WTC11 (cell line): ENCODE results near the gene ZFP90.

ENCODE experiments used
- CREB1 ChIP-seq: sonication (generic); formaldehyde crosslinking; IDR thresholded peaks from 2 replicates; pipeline ENCODE4 v1.8.0; 2023; ENCODE audit warnings: mild to moderate bottlenecking, missing genetic modification reagents
- HMGA2 ChIP-seq: fragments of 250-450 bp; sonication (Bioruptor Pico); IDR thresholded peaks from 2 replicates; pipeline ENCODE4 v1.4.0; 2021; ENCODE audit warnings: mild to moderate bottlenecking, moderate library complexity
- NR2C2 ChIP-seq: sonication (generic); formaldehyde crosslinking; IDR thresholded peaks from 2 replicates; pipeline ENCODE4 v1.8.0; 2022; ENCODE audit warnings: mild to moderate bottlenecking, missing genetic modification reagents
- NR3C1 ChIP-seq: sonication (generic); formaldehyde crosslinking; conservative IDR thresholded peaks from 2 replicates; pipeline ENCODE4 v1.8.1; 2023; ENCODE audit warnings: low read depth, mild to moderate bottlenecking, missing genetic modification reagents
- ZNF121 ChIP-seq: sonication (generic); formaldehyde crosslinking; IDR thresholded peaks from 2 replicates; pipeline ENCODE4 v1.8.0; 2023; ENCODE audit warnings: missing genetic modification reagents
- ZNF263 ChIP-seq: sonication (generic); formaldehyde crosslinking; IDR thresholded peaks from 2 replicates; pipeline ENCODE4 v1.8.1; 2022; ENCODE audit warnings: low read depth, mild to moderate bottlenecking, moderate library complexity, missing genetic modification reagents
- ZNF317 ChIP-seq: sonication (generic); formaldehyde crosslinking; IDR thresholded peaks from 2 replicates; pipeline ENCODE4 v1.8.1; 2023; ENCODE audit warnings: low read depth, mild to moderate bottlenecking, moderate library complexity, missing genetic modification reagents, borderline replicate concordance
- TF ChIP-seq, protein P1 (sequence below): fragments of 200-600 bp; IDR thresholded peaks from 2 replicates; pipeline ENCODE4 v1.8.0; 2022; ENCODE audit warnings: antibody characterized with exemption
- TF ChIP-seq, protein P2 (sequence below): sonication (generic); formaldehyde crosslinking; IDR thresholded peaks from 2 replicates; pipeline ENCODE4 v1.8.0; 2023; ENCODE audit warnings: mild to moderate bottlenecking, missing genetic modification reagents
- TF ChIP-seq, protein P3 (sequence below): sonication (generic); formaldehyde crosslinking; IDR thresholded peaks from 2 replicates; pipeline ENCODE4 v1.8.0; 2022; ENCODE audit warnings: mild to moderate bottlenecking, missing genetic modification reagents
- TF ChIP-seq, protein P4 (sequence below): sonication (generic); formaldehyde crosslinking; IDR thresholded peaks from 2 replicates; pipeline ENCODE4 v1.8.1; 2023; ENCODE audit warnings: mild to moderate bottlenecking, missing genetic modification reagents, borderline replicate concordance
- TF ChIP-seq, protein P5 (sequence below): sonication (generic); formaldehyde crosslinking; IDR thresholded peaks from 2 replicates; pipeline ENCODE4 v1.8.1; 2023; ENCODE audit warnings: mild to moderate bottlenecking, missing genetic modification reagents, moderate library complexity

DNA sequence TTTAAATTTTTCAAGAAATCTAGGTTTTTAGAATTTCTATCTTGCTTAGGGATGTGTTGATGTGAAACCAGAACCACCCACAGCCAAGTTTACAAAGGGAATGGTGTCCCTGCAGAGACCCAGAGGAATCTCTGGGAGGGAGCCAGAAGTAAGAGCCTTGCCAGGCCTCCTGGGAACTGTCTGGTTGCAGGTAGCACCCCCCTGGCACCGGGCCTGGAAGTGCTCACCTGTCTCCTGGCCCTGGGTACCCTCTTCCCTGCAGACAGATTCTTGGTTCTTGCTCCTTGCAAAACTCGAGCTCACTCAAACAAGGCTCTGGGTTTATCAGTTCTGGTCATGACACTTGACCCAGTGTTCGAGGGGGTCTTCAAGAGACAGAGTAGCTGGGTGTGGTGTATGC lies 24.6 kb upstream of the ZFP90 start:
- TF ChIP-seq, protein P1, sequence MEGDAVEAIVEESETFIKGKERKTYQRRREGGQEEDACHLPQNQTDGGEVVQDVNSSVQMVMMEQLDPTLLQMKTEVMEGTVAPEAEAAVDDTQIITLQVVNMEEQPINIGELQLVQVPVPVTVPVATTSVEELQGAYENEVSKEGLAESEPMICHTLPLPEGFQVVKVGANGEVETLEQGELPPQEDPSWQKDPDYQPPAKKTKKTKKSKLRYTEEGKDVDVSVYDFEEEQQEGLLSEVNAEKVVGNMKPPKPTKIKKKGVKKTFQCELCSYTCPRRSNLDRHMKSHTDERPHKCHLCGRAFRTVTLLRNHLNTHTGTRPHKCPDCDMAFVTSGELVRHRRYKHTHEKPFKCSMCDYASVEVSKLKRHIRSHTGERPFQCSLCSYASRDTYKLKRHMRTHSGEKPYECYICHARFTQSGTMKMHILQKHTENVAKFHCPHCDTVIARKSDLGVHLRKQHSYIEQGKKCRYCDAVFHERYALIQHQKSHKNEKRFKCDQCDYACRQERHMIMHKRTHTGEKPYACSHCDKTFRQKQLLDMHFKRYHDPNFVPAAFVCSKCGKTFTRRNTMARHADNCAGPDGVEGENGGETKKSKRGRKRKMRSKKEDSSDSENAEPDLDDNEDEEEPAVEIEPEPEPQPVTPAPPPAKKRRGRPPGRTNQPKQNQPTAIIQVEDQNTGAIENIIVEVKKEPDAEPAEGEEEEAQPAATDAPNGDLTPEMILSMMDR: no peak
- TF ChIP-seq NR3C1 (no peak), ZNF263 (CRISPR knock-in tag) (no peak), ZNF121 (CRISPR knock-in tag) (no peak), HMGA2 (CRISPR knock-in tag) (no peak), ZNF317 (CRISPR knock-in tag) (no peak), CREB1 (CRISPR knock-in tag) (no peak), NR2C2 (no peak)
- TF ChIP-seq, protein P2, sequence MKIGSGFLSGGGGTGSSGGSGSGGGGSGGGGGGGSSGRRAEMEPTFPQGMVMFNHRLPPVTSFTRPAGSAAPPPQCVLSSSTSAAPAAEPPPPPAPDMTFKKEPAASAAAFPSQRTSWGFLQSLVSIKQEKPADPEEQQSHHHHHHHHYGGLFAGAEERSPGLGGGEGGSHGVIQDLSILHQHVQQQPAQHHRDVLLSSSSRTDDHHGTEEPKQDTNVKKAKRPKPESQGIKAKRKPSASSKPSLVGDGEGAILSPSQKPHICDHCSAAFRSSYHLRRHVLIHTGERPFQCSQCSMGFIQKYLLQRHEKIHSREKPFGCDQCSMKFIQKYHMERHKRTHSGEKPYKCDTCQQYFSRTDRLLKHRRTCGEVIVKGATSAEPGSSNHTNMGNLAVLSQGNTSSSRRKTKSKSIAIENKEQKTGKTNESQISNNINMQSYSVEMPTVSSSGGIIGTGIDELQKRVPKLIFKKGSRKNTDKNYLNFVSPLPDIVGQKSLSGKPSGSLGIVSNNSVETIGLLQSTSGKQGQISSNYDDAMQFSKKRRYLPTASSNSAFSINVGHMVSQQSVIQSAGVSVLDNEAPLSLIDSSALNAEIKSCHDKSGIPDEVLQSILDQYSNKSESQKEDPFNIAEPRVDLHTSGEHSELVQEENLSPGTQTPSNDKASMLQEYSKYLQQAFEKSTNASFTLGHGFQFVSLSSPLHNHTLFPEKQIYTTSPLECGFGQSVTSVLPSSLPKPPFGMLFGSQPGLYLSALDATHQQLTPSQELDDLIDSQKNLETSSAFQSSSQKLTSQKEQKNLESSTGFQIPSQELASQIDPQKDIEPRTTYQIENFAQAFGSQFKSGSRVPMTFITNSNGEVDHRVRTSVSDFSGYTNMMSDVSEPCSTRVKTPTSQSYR (CRISPR knock-in tag): no peak
- TF ChIP-seq, protein P3, sequence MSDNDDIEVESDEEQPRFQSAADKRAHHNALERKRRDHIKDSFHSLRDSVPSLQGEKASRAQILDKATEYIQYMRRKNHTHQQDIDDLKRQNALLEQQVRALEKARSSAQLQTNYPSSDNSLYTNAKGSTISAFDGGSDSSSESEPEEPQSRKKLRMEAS (CRISPR knock-in tag): no peak
- TF ChIP-seq, protein P4, sequence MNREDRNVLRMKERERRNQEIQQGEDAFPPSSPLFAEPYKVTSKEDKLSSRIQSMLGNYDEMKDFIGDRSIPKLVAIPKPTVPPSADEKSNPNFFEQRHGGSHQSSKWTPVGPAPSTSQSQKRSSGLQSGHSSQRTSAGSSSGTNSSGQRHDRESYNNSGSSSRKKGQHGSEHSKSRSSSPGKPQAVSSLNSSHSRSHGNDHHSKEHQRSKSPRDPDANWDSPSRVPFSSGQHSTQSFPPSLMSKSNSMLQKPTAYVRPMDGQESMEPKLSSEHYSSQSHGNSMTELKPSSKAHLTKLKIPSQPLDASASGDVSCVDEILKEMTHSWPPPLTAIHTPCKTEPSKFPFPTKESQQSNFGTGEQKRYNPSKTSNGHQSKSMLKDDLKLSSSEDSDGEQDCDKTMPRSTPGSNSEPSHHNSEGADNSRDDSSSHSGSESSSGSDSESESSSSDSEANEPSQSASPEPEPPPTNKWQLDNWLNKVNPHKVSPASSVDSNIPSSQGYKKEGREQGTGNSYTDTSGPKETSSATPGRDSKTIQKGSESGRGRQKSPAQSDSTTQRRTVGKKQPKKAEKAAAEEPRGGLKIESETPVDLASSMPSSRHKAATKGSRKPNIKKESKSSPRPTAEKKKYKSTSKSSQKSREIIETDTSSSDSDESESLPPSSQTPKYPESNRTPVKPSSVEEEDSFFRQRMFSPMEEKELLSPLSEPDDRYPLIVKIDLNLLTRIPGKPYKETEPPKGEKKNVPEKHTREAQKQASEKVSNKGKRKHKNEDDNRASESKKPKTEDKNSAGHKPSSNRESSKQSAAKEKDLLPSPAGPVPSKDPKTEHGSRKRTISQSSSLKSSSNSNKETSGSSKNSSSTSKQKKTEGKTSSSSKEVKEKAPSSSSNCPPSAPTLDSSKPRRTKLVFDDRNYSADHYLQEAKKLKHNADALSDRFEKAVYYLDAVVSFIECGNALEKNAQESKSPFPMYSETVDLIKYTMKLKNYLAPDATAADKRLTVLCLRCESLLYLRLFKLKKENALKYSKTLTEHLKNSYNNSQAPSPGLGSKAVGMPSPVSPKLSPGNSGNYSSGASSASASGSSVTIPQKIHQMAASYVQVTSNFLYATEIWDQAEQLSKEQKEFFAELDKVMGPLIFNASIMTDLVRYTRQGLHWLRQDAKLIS: no peak
- TF ChIP-seq, protein P5, sequence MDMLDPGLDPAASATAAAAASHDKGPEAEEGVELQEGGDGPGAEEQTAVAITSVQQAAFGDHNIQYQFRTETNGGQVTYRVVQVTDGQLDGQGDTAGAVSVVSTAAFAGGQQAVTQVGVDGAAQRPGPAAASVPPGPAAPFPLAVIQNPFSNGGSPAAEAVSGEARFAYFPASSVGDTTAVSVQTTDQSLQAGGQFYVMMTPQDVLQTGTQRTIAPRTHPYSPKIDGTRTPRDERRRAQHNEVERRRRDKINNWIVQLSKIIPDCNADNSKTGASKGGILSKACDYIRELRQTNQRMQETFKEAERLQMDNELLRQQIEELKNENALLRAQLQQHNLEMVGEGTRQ (CRISPR knock-in tag): no peak
